ENCODE results near the gene ZNFX1.

DNA sequence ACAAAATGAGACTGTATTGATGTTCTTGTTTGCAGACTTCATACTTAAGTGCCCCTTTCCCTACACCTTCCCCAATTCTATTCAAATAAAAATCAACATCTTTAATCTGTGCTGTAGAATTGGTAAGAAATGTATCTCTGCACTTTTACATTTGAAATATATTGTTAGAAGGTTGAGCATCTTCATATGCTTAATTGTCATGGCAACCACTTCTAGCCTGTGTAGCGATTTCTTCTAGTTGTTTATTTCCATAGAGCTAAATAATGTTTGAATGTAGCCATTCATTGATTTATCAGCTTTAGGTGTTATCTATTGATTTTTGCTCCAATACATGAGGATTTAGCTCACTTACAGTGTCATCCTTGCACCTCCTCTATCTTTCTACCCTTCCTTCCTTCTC, 37.7 kb upstream of the ZNFX1 start:
- TF ChIP-seq, protein P1, sequence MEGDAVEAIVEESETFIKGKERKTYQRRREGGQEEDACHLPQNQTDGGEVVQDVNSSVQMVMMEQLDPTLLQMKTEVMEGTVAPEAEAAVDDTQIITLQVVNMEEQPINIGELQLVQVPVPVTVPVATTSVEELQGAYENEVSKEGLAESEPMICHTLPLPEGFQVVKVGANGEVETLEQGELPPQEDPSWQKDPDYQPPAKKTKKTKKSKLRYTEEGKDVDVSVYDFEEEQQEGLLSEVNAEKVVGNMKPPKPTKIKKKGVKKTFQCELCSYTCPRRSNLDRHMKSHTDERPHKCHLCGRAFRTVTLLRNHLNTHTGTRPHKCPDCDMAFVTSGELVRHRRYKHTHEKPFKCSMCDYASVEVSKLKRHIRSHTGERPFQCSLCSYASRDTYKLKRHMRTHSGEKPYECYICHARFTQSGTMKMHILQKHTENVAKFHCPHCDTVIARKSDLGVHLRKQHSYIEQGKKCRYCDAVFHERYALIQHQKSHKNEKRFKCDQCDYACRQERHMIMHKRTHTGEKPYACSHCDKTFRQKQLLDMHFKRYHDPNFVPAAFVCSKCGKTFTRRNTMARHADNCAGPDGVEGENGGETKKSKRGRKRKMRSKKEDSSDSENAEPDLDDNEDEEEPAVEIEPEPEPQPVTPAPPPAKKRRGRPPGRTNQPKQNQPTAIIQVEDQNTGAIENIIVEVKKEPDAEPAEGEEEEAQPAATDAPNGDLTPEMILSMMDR (IDR thresholded peaks at IDR 0.05; ENCODE audit: insufficient read depth, low read depth, low read length): no peak
- TF ChIP-seq EZH2 (IDR thresholded peaks at IDR 0.05; ENCODE audit: insufficient read depth, low read length): no peak

Measured in astrocyte (in vitro differentiated cells and primary cell).